OCI-LY1 (cell line): ENCODE measurements around the gene CCDC141.

ENCODE experiments used
- H2AFZ ChIP-seq: fragments of 200-600 bp; sonication (generic), shearing (Covaris generic); 2 replicates; pipeline ENCODE4 v1.6.0; 2014; ENCODE audit warnings: antibody characterized with exemption, mild to moderate bottlenecking, low read length
- H3F3A ChIP-seq: fragments of 200-600 bp; sonication (generic), shearing (Covaris generic); 2 replicates; pipeline ENCODE4 v1.6.0; 2014; ENCODE audit warnings: mild to moderate bottlenecking, antibody characterized with exemption, low read length, moderate library complexity; ENCODE audit not compliant: insufficient read depth
- H3K27ac ChIP-seq: fragments of 200-600 bp; sonication (generic); 2 replicates; pipeline ENCODE4 v1.5.1; 2014; ENCODE audit warnings: low read length, mixed run types, mild to moderate bottlenecking, low read depth; ENCODE audit not compliant: poor library complexity, severe bottlenecking
- H3K27me3 ChIP-seq: fragments of 200-600 bp; sonication (generic); 2 replicates; pipeline ENCODE4 v1.6.0; 2014; ENCODE audit warnings: antibody characterized with exemption, mild to moderate bottlenecking, low read length, moderate library complexity; ENCODE audit not compliant: insufficient read depth
- H3K36me3 ChIP-seq: fragments of 200-600 bp; sonication (generic); 2 replicates; pipeline ENCODE4 v1.6.1; 2014; ENCODE audit warnings: mild to moderate bottlenecking, antibody characterized with exemption, low read length, moderate library complexity, mixed read lengths; ENCODE audit not compliant: insufficient read depth
- H3K4me1 ChIP-seq: fragments of 200-600 bp; sonication (generic); 2 replicates; pipeline ENCODE4 v1.5.1; 2014; ENCODE audit warnings: mild to moderate bottlenecking, low read length, moderate library complexity; ENCODE audit not compliant: insufficient read depth, severe bottlenecking
- H3K4me2 ChIP-seq: fragments of 200-600 bp; sonication (generic), shearing (Covaris generic); 2 replicates; pipeline ENCODE4 v1.6.1; 2014; ENCODE audit warnings: low read length
- H3K4me3 ChIP-seq: fragments of 200-600 bp; sonication (generic); 2 replicates; pipeline ENCODE4 v1.5.1; 2014; ENCODE audit warnings: low read length, low read depth, mild to moderate bottlenecking, mixed read lengths; ENCODE audit not compliant: poor library complexity, severe bottlenecking
- H3K79me2 ChIP-seq: fragments of 200-600 bp; shearing (Covaris generic); 2 replicates; pipeline ENCODE4 v1.6.1; 2016; ENCODE audit warnings: mixed run types, low read length, mixed read lengths; ENCODE audit not compliant: insufficient read depth
- H3K9ac ChIP-seq: fragments of 200-600 bp; sonication (generic), shearing (Covaris generic); 2 replicates; pipeline ENCODE4 v1.6.1; 2014; ENCODE audit warnings: mild to moderate bottlenecking, low read length, mixed read lengths
- H3K9me2 ChIP-seq: fragments of 200-600 bp; sonication (generic), shearing (Covaris generic); 2 replicates; pipeline ENCODE4 v1.6.1; 2014; ENCODE audit warnings: low read depth, mild to moderate bottlenecking, low read length, mixed read lengths
- H3K9me3 ChIP-seq: fragments of 200-600 bp; shearing (Covaris generic); 2 replicates; pipeline ENCODE4 v1.6.1; 2014; ENCODE audit warnings: low read length, mixed read lengths
- H4K20me1 ChIP-seq: fragments of 200-600 bp; sonication (generic), shearing (Covaris generic); 2 replicates; pipeline ENCODE4 v1.6.0; 2016; ENCODE audit warnings: mild to moderate bottlenecking, low read length; ENCODE audit not compliant: insufficient read depth
- EZH2 ChIP-seq: fragments of 200-600 bp; sonication (generic), shearing (Covaris generic); IDR thresholded peaks from 2 replicates; pipeline ENCODE4 v1.8.0; 2017; ENCODE audit warnings: borderline replicate concordance, mixed run types, mild to moderate bottlenecking, antibody characterized with exemption, low read length, moderate library complexity, mixed read lengths
- TF ChIP-seq, protein P1 (sequence below): fragments of 200-600 bp; sonication (generic), shearing (Covaris generic); IDR thresholded peaks from 2 replicates; pipeline ENCODE4 v1.5.1; 2017; ENCODE audit warnings: mild to moderate bottlenecking, antibody characterized with exemption, low read length, moderate library complexity, mixed read lengths

Gene CCDC141

DNA sequence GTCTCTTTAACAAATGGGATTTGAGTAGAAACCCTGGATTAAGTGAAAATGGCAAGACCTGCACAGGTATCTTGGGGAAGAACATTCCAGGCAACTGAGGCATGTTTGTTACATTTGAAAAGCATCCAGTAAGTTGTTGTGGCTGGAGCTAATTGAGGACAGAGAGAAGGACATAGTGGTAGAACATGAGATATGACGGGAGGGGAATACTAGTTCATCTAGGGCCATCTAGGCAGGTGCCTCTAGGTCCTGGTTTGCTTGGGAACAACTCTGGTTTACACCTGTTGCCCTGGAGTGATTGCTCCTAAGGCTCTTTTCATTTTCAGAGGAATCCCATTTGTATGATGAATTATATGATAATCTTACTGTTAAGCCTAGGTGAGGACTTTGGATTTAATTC lies 19.7 kb upstream of the CCDC141 start:
- no peaks in the 10 kb centered on the region for H3K27me3 ChIP-seq
- no peaks in the 10 kb centered on the region for H3F3A ChIP-seq
- H3K9me3 ChIP-seq = peaks cover 8% of the 10 kb centered on the region
- no peaks in the 10 kb centered on the region for H4K20me1 ChIP-seq
- H3K4me3 ChIP-seq = no peak overlapping the region
- no peaks in the 10 kb centered on the region for H3K9me2 ChIP-seq
- no peak overlapping the region for H2AFZ ChIP-seq
- no peaks in the 10 kb centered on the region for H3K79me2 ChIP-seq
- H3K9ac ChIP-seq = no peak overlapping the region
- no peak overlapping the region for H3K4me2 ChIP-seq
- H3K4me1 ChIP-seq = no peaks in the 10 kb centered on the region
- H3K27ac ChIP-seq = no peak overlapping the region
- H3K36me3 ChIP-seq = no peaks in the 10 kb centered on the region
- TF ChIP-seq, protein P1, sequence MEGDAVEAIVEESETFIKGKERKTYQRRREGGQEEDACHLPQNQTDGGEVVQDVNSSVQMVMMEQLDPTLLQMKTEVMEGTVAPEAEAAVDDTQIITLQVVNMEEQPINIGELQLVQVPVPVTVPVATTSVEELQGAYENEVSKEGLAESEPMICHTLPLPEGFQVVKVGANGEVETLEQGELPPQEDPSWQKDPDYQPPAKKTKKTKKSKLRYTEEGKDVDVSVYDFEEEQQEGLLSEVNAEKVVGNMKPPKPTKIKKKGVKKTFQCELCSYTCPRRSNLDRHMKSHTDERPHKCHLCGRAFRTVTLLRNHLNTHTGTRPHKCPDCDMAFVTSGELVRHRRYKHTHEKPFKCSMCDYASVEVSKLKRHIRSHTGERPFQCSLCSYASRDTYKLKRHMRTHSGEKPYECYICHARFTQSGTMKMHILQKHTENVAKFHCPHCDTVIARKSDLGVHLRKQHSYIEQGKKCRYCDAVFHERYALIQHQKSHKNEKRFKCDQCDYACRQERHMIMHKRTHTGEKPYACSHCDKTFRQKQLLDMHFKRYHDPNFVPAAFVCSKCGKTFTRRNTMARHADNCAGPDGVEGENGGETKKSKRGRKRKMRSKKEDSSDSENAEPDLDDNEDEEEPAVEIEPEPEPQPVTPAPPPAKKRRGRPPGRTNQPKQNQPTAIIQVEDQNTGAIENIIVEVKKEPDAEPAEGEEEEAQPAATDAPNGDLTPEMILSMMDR = no peak
- TF ChIP-seq EZH2 = no peak

DNA sequence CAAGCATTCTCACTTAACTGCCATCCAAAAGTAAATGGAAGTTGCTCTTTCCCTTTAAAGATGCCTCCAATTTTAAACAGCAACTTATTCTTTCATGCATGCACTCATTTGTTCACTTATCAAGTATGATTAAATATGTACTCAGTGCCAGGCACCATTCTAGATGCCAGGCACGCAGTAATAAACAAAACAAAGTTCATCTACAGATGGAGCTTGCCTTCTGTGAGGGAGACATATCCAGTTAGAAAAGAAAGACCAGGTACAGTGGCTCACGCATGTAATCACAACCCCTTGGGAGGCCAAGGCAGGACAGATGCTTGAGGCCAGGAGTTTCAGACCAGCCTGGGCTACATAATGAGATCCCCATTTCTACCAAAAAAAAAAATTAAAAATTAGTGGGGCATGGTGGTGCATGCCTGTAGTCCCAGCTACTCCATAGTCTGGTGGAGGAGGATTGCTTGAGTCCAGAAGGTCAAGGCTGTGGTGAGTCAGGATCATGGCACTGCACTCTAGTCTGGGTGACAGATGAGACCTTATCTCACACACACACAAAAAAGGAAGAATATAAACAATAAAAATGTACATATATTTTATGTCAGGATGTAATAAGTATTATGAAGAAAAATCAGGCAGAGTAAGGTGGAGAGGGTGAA lies 19.2 kb upstream of the CCDC141 start:
- H3K4me3 ChIP-seq = no peak overlapping the region
- TF ChIP-seq, protein P1 = no peak
- no peak for TF ChIP-seq EZH2
- peaks cover 8% of the 10 kb centered on the region for H3K9me3 ChIP-seq
- H3K27ac ChIP-seq = no peak overlapping the region
- H4K20me1 ChIP-seq = no peaks in the 10 kb centered on the region
- H2AFZ ChIP-seq = no peak overlapping the region
- no peaks in the 10 kb centered on the region for H3K27me3 ChIP-seq
- H3K4me1 ChIP-seq = no peaks in the 10 kb centered on the region
- no peaks in the 10 kb centered on the region for H3K9me2 ChIP-seq
- no peak overlapping the region for H3K4me2 ChIP-seq
- H3K9ac ChIP-seq = no peak overlapping the region
- H3F3A ChIP-seq = no peaks in the 10 kb centered on the region
- no peaks in the 10 kb centered on the region for H3K36me3 ChIP-seq
- H3K79me2 ChIP-seq = no peaks in the 10 kb centered on the region

DNA sequence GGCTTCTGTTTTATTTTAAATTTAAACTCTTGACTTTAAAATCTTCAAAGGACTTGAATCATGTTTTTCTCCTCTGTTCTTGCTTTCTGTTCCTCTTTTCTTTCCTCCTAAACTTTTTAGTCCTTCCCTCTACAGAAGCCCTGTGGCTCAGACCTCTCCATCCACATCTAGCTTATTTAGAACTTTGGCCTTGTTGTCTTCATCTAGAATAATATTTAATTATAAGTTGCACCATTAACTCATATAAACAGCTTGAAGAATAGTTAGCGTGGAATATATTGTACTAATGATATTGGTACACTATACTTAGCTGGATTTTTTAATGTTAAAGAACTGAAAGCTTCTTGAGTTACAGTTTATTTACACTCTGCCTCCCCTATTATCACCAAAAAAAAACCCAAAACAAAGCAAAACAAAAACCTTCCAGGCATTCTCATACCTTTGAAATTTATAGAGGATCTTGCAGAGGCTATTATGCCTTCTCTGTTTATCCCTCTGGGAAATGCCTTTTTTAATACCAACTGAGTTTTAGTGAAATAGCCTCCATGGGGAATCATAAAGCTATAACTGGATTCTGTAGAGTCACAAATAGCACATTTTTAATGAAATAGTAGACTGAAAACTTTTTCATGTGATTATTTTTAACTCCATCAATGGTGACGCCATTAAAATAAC lies 9.2 kb upstream of the CCDC141 start:
- no peaks in the 10 kb centered on the region for H3K9me3 ChIP-seq
- peak overlapping the region; percentile 62 for H3K9ac ChIP-seq
- no peak overlapping the region for H3K4me3 ChIP-seq
- peak overlapping the region; percentile 55 for H3K4me2 ChIP-seq
- no peaks in the 10 kb centered on the region for H3K79me2 ChIP-seq
- H3K27me3 ChIP-seq = no peaks in the 10 kb centered on the region
- no peaks in the 10 kb centered on the region for H3F3A ChIP-seq
- H3K36me3 ChIP-seq = no peaks in the 10 kb centered on the region
- TF ChIP-seq, protein P1 = no peak
- no peak for TF ChIP-seq EZH2
- H3K27ac ChIP-seq = peak overlapping the region; percentile 95
- 0 out of 2 replicates have a peak overlapping the region, but pooled peaks have one; percentile 14 for H2AFZ ChIP-seq
- H3K4me1 ChIP-seq = peaks cover 27% of the 10 kb centered on the region
- H3K9me2 ChIP-seq = no peaks in the 10 kb centered on the region
- no peaks in the 10 kb centered on the region for H4K20me1 ChIP-seq
